PC-9 (cell line): ENCODE results near the gene SMARCD1. TPM values are rescaled to one million over a fixed set of nuclear protein-coding genes. Genes with fewer than 3 reads are reported as not detected.

Experiments
- BruUV-seq: library from RNA; stranded (reverse); fragments of 400-500 nt; replicated peaks from 2 replicates; lab custom pipeline; 2021; lab: Mats Ljungman, UMichigan
- CTCF ChIA-PET: fragments of 300-600 bp; sonication (Branson Sonifier 250); formaldehyde crosslinking; loops from one replicate; lab custom pipeline; 2022; ENCODE audit warnings: antibody characterized with exemption; lab: Charles Lee
- POLR2A ChIA-PET: fragments of 300-600 bp; sonication (Branson Sonifier 250); formaldehyde crosslinking; loops from one replicate; lab custom pipeline; 2022; ENCODE audit warnings: antibody characterized with exemption; ENCODE audit not compliant: unreplicated experiment; lab: Charles Lee
- DNase-seq, 2 experiments: peaks; one replicate each; pipeline versions ENCODE4 v3.0.0 to v3.0.0-alpha.2; 2015 to 2022; ENCODE audit warnings: mixed read lengths in 1 of 2
- H2AFZ ChIP-seq: fragments of 200-600 bp; sonication (generic); 2 replicates; pipeline ENCODE4 v1.8.1; 2017; ENCODE audit warnings: antibody characterized with exemption
- H3F3A ChIP-seq: fragments of 200-600 bp; sonication (generic); 2 replicates; pipeline ENCODE4 v1.8.1; 2017; ENCODE audit warnings: antibody characterized with exemption, mild to moderate bottlenecking, low read depth; ENCODE audit not compliant: insufficient read depth
- H3K27ac ChIP-seq: fragments of 200-600 bp; sonication (generic); 2 replicates; pipeline ENCODE4 v1.6.1; 2016; ENCODE audit warnings: mixed run types
- H3K27me3 ChIP-seq: fragments of 200-600 bp; sonication (generic); 2 replicates; pipeline ENCODE4 v1.6.1; 2016; ENCODE audit warnings: low read depth, mixed run types; ENCODE audit not compliant: insufficient read depth
- H3K36me3 ChIP-seq: fragments of 200-600 bp; sonication (generic); 2 replicates; pipeline ENCODE4 v1.6.1; 2016; ENCODE audit warnings: low read depth, mixed run types
- H3K4me1 ChIP-seq: fragments of 200-600 bp; sonication (generic); replicated peaks from 2 replicates; pipeline ENCODE4 v1.6.1; 2016; ENCODE audit warnings: mixed run types; ENCODE audit not compliant: insufficient read depth
- H3K4me2 ChIP-seq: fragments of 200-600 bp; sonication (generic); 2 replicates; pipeline ENCODE4 v1.6.1; 2017; ENCODE audit warnings: mixed run types
- H3K4me3 ChIP-seq: fragments of 200-600 bp; sonication (generic); 2 replicates; pipeline ENCODE4 v1.6.1; 2016; ENCODE audit warnings: mixed run types
- H3K79me2 ChIP-seq: fragments of 200-600 bp; sonication (generic); 2 replicates; pipeline ENCODE4 v1.6.1; 2017; ENCODE audit warnings: low read depth, mixed run types
- H3K9me2 ChIP-seq: fragments of 200-600 bp; sonication (generic); 2 replicates; pipeline ENCODE4 v1.8.1; 2017; ENCODE audit warnings: mild to moderate bottlenecking; ENCODE audit not compliant: insufficient read depth
- H3K9me3 ChIP-seq: fragments of 200-600 bp; sonication (generic); 2 replicates; pipeline ENCODE4 v1.8.1; 2016; ENCODE audit warnings: low read depth; ENCODE audit not compliant: insufficient read depth
- H4K20me1 ChIP-seq: fragments of 200-600 bp; sonication (generic); 2 replicates; pipeline ENCODE4 v1.8.1; 2017; ENCODE audit not compliant: insufficient read depth
- CTCF ChIP-seq: fragments of 200-600 bp; sonication (generic); conservative IDR thresholded peaks from 2 replicates; pipeline ENCODE4 v1.6.1; 2017; ENCODE audit warnings: mixed run types, antibody characterized with exemption, mild to moderate bottlenecking, moderate library complexity
- EZH2 ChIP-seq: fragments of 200-600 bp; sonication (generic); IDR thresholded peaks from 2 replicates; pipeline ENCODE4 v1.8.0; 2017; ENCODE audit warnings: antibody characterized with exemption, low read depth
- intact Hi-C: fragments of 100-400 bp; cut with micrococcal nuclease; formaldehyde crosslinking; loops from one replicate; pipeline ENCODE4 v1.10.0; 2022; ENCODE audit not compliant: unreplicated experiment
- total RNA-seq: library from RNA; stranded (reverse); gene quantifications from 2 replicates; pipeline ENCODE4 v1.2.3, GENCODE V29; 2021

Gene SMARCD1
- total RNA-seq, 1 experiment from 2014 or later = 48.8 TPM

- peaks cover 32% of the 10 kb centered on the region for H3K4me1 ChIP-seq
- H3K9me2 ChIP-seq = no peaks in the 10 kb centered on the region
- TF ChIP-seq EZH2 = no peak
- no peak for TF ChIP-seq CTCF
- intact Hi-C loops = no loop called here
- no peak overlapping the region for H3K4me3 ChIP-seq
- H3K9me3 ChIP-seq = no peaks in the 10 kb centered on the region
- BruUV-seq = no TSS peak
- no peaks in the 10 kb centered on the region for H3K36me3 ChIP-seq
- ChIA-PET CTCF (interaction anchor here (0.6 kb wide), 1 partner anchor 65 kb away, joined by 11 read pairs; no protein-coding TSS in a partner anchor), POLR2A (interaction anchor here (0.6 kb wide), 1 partner anchor 485 kb away, joined by 6 read pairs; no protein-coding TSS in a partner anchor)
- H3K27me3 ChIP-seq = no peaks in the 10 kb centered on the region
- H2AFZ ChIP-seq = no peak overlapping the region
- no peak overlapping the region for H3K4me2 ChIP-seq
- DNase-seq = no peak
- H3F3A ChIP-seq = peaks cover 38% of the 10 kb centered on the region
- no peak overlapping the region for H3K27ac ChIP-seq
- no peaks in the 10 kb centered on the region for H4K20me1 ChIP-seq
- peaks cover 5% of the 10 kb centered on the region for H3K79me2 ChIP-seq
Observed at GRCh38 chr12:50107416-50108268, 22.5 kb downstream of the SMARCD1 start.

GRCh38 chr12:50109319-50109718 is 24.2 kb downstream of the SMARCD1 start:
- no TSS peak for BruUV-seq
- Histone ChIP-seq H3K9me2 (no peaks in the 10 kb centered on the region), H3K9me3 (no peaks in the 10 kb centered on the region), H3K4me2 (peak overlapping the region; percentile 75), H3K27me3 (no peaks in the 10 kb centered on the region), H3F3A (peaks cover 38% of the 10 kb centered on the region), H3K79me2 (peaks cover 22% of the 10 kb centered on the region), H3K27ac (peak overlapping the region; percentile 80), H3K36me3 (no peaks in the 10 kb centered on the region), H3K4me3 (peak overlapping the region; percentile 41; the same call in 1 of the 2 replicates), H4K20me1 (peaks cover 5% of the 10 kb centered on the region), H2AFZ (no peak overlapping the region), H3K4me1 (peaks cover 41% of the 10 kb centered on the region)
- CTCF ChIA-PET = interaction anchor here (0.5 to 4.1 kb wide), 3 partner anchors 20 to 817 kb away, joined by 5 to 21 read pairs (median 8); partner anchors contain the start of gene SMARCD1
- no peak for DNase-seq
- POLR2A ChIA-PET = no interaction called here
- intact Hi-C loops = no loop called here
- no peak for TF ChIP-seq EZH2
- no peak for TF ChIP-seq CTCF

DNA sequence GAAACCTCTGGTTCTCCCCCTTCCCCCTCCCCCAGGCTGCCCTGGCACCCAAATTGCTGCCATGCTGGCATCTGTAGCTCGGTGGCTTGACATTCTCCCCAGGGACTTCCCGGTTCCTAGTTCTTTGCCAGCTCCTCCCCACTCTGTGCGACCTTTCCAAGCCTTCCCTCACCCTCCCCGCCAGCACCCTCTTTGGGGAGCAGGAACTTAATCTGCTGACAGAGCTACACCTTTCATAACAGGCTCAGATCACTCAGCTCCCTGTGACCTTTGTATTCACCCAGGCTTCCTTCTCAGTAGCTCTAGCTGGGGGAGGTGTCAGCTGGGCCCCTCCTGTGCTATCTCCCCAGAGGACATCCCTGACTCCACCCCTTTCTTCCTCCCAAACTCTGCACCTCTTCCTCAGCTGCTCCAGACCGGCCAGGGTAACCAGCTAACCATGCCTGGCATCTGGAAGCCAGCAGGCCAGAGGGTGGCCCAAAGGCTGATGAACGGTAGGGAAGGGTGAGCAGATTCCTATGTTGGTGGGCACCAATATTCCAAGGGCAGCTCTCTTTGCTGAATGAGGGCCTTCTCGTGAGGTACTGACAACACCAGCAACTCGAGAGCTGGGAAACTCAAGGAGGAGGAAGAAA is 25.1 kb downstream of the SMARCD1 start:
- CTCF ChIA-PET = interaction anchor here (0.6 to 4.1 kb wide), 10 partner anchors 14 to 502 kb away, joined by 3 to 21 read pairs (median 4); partner anchors contain the start of genes DIP2B and SMARCD1
- POLR2A ChIA-PET = interaction anchor here (0.5 to 1.4 kb wide), 13 partner anchors 20 to 824 kb away, joined by 3 to 21 read pairs (median 4); partner anchors contain the start of genes CERS5, LARP4 and SMARCD1
- peak; percentile 44 to 64 for DNase-seq
- Histone ChIP-seq H3K36me3 (no peaks in the 10 kb centered on the region), H2AFZ (peak overlapping the region; percentile 67), H4K20me1 (peaks cover 10% of the 10 kb centered on the region), H3K9me2 (no peaks in the 10 kb centered on the region), H3F3A (peaks cover 38% of the 10 kb centered on the region), H3K79me2 (peaks cover 30% of the 10 kb centered on the region), H3K27me3 (no peaks in the 10 kb centered on the region), H3K4me3 (peak overlapping the region; percentile 41; the same call in 1 of the 2 replicates), H3K9me3 (no peaks in the 10 kb centered on the region), H3K4me2 (peak overlapping the region; percentile 75), H3K4me1 (peaks cover 43% of the 10 kb centered on the region), H3K27ac (peak overlapping the region; percentile 80)
- TSS peak; percentile 29 for BruUV-seq
- no peak for TF ChIP-seq EZH2
- TF ChIP-seq CTCF = no peak
- intact Hi-C loops = loop anchor here (2.0 kb wide), 3 partner anchors 25 to 145 kb away; partner anchors contain the start of genes CERS5 and SMARCD1
